Adipose tissue (tissue), 3 donors: ENCODE data around the gene SNORC. TPM values are rescaled to one million over a fixed set of nuclear protein-coding genes. Genes with fewer than 3 reads are reported as not detected.

Source experiments
- H3K27ac ChIP-seq: one replicate; pipeline ENCODE4 v1.5.1; 2013; ENCODE audit warnings: low read depth, low read length
- WGBS, 3 donors: extraction: QIAGEN DNeasy Blood & Tissue Kit; methylation state at CpG; one replicate each; pipeline ENCODE4 v1.1.7; 2013; 5-methylcytosine and 5-hydroxymethylcytosine counted together
- polyA plus RNA-seq, 3 donors: library from polyadenylated mRNA; stranded (reverse); fragments of 200-250 nt; gene quantifications; one replicate each; pipeline ENCODE4 v1.2.3, GENCODE V29; 2013
- donor health status: healthy with polysubstance abuse.
- donor health status: Bipolar disorder and iron deficiency.
- donor health status: healthy.

SNORC gene
- polyA plus RNA-seq, 3 donors: 0.34 to 0.91 (median 0.67) TPM

GRCh38 chr2:232863996-232864395 lies 6.1 kb upstream of the SNORC start:
- WGBS, 3 donors: 93 to 99% (median 96%) methylated on average over 2 of the region's 2 CpGs
- no peak overlapping the region for H3K27ac ChIP-seq

- H3K27ac ChIP-seq: no peak overlapping the region
- 97 to 100% (median 100%) methylated on average over 1 of the region's 1 CpG for WGBS, 3 donors
Measured at GRCh38 chr2:232865165-232865564, 4.9 kb upstream of the SNORC start.

GRCh38 chr2:232866104-232866503 lies 4.0 kb upstream of the SNORC start:
- WGBS, 3 donors: 75 to 89% (median 87%) methylated on average over 4 of the region's 4 CpGs
- H3K27ac ChIP-seq: no peak overlapping the region

DNA sequence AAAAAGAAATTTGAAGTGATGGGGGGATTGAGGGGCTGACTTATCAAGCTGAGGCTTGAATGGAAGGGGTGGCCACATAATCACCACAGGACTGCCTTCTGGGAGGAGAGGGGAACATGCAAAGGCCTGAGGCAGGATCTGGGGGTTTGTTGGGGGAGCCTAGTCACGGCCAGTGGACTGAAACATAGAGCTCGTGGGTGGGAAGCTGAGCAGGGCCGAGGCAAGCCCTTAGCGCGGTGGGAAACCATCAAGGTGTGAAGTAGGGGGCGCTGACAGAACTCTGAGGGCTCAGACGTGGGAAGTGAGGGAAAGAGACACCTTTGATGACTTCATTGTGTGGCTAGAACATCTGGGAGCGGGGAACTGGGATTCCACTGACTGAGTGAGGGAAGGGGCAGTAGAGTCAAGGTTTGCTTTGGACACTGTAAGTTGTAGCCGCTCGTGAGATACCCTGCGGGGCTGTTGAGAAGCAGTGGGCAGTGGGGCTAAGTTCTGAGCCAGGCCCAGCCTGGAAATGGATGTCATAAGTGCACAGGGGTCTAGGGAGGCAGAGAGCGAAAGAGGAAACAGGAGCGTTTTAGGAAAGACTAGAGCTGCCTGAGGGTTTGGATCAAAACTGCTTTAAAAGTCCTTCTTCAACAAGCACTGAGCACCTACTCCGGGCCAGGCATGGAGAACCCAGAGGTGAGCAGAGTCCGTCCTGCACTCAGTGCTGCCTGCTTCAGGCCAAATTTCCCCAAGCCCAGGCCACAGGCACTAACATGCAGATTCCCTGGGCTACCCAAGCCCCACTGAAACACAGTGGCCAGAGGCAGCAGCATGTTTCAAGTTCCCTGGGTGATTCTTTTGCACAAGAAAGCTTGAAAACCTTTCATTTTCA lies 686 bp upstream of the SNORC start:
- no peak overlapping the region for H3K27ac ChIP-seq
- WGBS, 3 donors: 70 to 74% (median 74%) methylated on average over 15 of the region's 15 CpGs

DNA sequence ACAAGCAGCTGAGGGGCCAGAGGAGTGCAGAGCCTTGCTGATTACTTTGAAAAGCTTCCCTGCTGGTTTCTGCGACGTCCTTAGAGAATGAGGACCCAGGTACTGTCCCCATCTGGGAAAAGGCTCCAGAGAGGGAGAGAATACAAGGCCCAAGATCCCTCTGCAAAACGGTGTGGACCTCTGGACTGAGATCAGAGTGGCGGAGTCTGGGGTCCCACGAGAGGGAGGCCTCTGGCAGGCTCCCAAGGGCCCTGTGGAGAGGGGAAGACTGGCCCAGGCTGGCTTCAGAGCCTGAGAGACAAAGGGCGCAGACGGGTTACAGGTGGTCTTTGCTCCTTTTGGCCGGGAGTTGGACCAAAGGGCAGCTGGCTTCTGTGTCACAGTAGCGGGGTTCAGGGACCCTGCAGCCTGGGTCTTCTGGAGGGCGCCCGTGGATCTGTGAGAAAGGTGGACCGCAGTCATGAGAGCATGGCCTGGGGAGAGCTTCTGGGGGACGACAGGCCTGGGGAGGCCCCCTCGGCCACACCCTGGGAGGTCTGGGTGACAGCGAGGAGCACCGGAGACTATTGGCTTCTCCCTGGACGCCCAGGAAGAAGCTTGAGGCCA lies 805 bp downstream of the SNORC start:
- WGBS, 3 donors: 84 to 85% (median 85%) methylated on average over 17 of the region's 17 CpGs

DNA sequence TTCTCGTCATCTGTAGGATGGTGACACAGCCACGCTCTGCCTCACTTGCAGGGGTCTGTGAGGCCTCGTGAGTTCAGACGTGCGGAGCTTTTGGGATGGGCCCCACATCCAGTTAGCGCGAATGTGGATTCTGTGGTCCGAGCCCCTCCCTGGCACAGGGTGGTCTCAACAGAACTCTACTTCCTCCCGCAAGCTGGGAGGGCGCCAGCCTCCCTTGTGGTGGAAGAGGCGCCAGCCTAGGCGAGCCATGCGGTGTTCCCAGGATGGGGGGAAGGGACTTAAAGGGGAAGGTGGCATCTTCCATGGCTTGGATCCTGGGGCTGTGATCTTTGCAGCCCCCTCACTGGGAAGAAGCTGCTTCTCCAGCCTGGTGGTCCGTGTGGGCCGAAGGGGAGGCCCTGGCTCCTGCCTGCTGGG lies 1.4 kb downstream of the SNORC start:
- no peak overlapping the region for H3K27ac ChIP-seq
- 62 to 89% (median 66%) methylated on average over 14 to 15 of the region's 15 CpGs for WGBS, 3 donors

More for the DNA sequence above, 805 bp downstream of the SNORC start:
- no peak overlapping the region for H3K27ac ChIP-seq

DNA sequence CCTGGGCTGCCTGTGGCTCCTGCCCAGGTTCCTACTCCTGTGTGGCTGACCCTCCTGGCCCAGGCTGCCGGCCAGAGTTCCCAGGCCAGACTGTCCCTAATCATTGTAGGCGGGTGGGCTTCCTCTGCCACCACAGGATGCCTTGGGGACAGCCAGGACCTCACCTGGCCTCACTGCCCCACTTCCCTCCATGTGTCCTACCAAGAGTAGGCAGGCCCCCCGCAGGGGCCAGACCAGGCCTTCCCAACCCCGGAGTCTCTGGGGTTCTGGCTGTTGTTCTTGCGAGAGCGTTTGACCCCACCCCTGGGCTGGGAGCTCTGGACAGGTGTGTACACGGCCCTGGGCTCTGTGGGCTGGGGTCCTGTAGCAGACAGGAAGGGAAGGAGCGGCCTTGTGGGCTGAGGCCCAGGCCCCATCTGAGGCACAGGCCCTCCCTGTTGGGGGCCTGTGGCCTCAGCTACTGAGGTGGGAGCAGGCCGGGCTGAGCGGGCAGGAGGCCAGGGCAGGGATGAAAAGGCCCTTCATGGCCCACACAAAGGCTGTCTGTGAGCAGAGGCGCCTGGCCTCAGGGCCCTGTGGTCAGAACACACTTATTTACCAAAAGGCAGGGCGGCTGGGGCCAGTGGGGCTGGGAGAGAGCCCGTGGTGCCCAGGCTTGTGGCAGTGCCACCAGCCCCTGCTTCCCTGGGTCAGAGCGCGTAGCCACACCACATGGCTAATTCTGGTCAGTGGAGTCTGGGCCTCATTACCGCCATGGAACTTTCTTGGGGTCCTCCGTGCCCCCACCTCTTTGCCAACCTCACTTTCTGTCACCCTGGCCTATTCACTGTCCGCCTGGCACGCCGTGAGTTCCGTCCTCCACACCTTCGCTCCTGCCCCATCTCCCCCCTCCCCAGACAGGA lies 2.0 kb downstream of the SNORC start:
- H3K27ac ChIP-seq: no peak overlapping the region
- 85 to 91% (median 85%) methylated on average over 22 of the region's 22 CpGs for WGBS, 3 donors

GRCh38 chr2:232872826-232873225 lies 2.8 kb downstream of the SNORC start:
- no peak overlapping the region for H3K27ac ChIP-seq
- WGBS, 3 donors: 89 to 93% (median 91%) methylated on average over 9 of the region's 9 CpGs

DNA sequence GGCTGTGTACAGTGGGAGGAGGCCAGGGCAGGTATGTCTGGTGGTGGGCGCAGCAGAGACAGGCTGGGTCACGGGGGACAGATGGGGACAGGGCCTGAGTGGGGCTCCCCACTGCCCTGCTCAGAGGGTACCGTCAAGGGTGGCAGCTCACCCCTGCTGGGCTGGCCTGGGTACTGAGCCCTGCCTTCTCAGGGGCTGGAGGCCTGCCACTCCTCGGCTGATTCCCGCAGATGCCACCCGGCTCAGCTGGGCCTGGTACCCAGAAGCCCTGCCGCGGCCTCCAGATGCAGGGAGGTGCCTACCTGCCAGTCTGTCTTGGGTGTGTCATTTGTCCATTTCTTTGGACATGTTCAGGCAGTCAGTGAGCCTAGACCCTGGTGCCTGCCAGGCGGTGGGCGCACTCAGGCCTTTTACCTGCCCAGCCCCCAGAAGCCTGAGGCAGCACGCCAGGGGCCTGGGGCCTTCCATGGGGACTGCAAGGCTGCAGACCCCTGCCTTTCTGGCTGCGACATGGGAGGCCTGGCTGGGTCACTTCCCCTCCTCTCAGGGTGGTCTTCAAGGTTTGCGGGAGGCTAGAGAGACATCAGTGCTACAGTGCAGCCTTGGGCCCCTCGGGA lies 3.3 kb downstream of the SNORC start:
- WGBS, 3 donors: 94 to 97% (median 95%) methylated on average over 11 to 14 of the region's 14 CpGs
- H3K27ac ChIP-seq: no peak overlapping the region

DNA sequence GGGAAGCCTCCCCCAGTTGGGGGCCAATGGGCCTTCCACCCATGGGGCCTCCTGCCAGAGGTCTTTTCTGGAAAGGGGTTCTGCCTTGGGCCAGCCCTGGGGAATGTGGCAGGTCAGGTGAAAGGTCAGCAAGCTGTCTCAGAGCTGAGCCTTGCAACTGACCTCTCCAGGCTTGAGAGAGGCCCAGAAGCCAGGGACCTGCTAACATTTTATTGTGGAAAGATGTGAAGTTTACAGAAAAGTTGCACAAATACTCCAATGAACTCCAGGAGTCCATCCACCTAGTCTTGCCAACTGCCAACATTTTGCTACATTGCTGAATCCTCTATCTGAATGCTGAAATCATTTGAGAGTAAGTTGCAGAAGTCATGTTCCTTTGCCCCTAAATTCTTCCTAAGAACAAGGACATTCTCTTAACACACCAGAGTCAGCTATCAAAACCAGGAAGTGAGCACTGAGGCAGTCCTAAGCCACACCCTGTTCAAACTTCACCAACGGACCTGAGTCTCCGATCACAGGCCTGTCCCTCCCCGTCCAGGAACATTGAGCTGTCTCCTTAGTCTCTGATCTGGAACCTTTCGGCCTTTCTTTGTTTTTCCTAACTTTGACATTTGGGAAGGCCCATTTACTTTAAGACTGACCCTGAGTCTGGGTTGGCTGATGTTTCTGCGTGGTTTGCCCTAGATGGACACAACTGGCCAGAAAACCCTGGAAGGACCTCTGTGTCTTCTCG lies 4.0 kb downstream of the SNORC start:
- no peak overlapping the region for H3K27ac ChIP-seq
- WGBS, 3 donors: 70 to 84% (median 80%) methylated on average over 6 of the region's 6 CpGs

- H3K27ac ChIP-seq: no peak overlapping the region
- WGBS, 3 donors: 93 to 96% (median 94%) methylated on average over 16 of the region's 16 CpGs
Measured at GRCh38 chr2:232874677-232875223, 4.7 kb downstream of the SNORC start.

DNA sequence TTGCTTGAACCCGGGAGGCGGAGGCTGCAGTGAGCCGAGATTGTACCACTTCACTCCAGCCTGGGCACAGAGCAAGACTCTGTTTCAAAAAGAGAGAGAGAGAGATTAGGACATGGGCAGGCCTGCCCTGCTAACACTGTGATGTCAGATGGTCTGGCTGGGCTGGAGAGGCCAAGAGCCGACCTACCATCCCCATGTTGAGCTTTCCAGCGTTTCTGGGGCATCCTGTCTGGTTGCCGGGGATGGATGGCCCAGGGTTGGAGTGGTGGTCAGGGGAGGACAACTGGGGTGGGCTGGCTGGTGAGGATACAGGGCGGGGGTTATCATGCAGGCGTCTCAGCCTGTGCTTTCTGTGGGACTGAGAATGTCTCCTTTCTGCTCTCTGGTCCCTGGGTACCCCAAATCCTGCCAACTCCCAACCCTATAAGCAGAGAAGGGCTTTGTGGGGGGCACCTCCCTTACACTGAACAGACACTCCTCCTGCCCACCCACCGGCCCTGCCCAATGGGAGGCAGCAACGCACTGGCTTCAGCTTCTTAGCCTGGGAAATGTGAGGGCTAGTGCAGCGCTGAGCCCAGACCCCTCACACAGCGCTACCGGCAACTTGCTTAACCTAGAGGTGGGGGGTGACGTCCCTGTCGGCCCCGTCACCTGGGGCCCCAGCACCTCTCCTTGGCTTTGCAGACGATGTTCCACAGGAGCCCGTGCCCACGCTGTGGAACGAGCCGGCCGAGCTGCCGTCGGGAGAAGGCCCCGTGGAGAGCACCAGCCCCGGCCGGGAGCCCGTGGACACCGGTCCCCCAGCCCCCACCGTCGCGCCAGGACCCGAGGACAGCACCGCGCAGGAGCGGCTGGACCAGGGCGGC lies 5.4 kb downstream of the SNORC start:
- WGBS, 3 donors: 21 to 26% (median 24%) methylated on average over 30 to 37 of the region's 37 CpGs

DNA sequence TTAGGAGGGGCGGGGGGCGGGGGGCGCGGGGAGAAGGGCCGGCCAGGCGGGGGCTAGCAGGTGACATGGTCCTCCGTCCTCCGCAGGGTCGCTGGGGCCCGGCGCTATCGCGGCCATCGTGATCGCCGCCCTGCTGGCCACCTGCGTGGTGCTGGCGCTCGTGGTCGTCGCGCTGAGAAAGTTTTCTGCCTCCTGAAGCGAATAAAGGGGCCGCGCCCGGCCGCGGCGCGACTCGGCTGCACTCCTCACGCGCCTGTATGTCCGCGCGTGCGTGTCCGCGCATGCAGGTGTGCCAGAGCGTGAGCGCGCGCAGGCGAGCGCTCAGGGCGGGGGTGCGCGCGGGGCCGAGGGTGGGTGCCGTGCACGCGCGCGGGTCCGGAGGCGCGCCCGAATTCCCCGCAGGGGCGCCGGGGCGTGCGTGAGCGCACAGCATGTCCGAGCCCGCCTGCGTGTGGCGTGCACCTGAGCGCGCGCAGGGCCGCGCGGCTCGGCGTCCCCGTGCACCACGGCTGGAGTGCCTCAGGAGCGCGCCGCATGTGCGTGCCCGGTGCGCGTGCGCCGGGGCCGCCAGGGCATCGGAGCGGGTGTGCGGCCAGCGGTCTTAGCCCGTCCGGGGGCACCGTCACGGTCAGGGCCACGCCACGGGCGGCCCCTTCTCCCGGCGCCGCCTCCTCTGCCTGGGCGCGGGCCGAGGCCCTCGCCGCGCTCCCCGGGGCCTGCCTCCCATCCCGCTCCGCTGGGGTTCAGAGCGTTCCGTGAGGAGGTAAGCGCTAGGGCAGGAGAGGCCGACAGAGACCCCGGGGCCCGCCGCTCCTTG lies 6.3 kb downstream of the SNORC start:
- WGBS, 3 donors: 0 to 2% (median 1%) methylated on average over 84 to 118 of the region's 119 CpGs
- H3K27ac ChIP-seq: no peak overlapping the region

More for the DNA sequence above, 5.4 kb downstream of the SNORC start:
- no peak overlapping the region for H3K27ac ChIP-seq

- no peak overlapping the region for H3K27ac ChIP-seq
- 23 to 40% (median 23%) methylated on average over 17 to 21 of the region's 21 CpGs for WGBS, 3 donors
Measured at GRCh38 chr2:232876978-232877441, 6.9 kb downstream of the SNORC start.

DNA sequence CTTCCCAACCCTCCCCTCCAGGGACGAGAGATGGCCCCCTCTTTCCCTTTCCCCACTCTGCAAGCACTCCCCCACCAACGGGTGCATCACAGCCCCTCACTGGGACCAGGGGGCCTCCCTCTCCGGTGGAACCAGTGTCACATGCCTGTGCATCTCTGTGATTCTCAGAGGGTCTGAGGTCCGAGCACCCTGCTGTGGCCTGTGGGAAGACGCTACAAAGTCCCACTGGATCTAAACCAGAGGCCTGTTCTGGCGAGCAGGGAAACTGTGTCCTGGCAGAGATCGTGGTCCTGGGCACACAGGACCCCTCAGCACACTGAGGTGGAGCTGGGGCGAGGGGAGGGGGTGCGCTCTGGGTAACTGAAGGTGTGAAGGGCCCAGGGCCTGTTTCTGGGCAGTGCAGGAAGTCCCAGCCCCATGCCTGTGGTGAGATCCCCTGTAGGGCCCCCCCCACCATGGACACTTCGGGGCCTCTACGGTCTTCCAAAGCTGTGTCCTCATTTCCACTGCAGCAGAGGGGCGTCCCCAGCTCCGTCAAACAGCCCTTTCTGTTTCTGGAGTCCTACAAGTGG lies 8.0 kb downstream of the SNORC start:
- 93 to 97% (median 97%) methylated on average over 13 of the region's 13 CpGs for WGBS, 3 donors
- no peak overlapping the region for H3K27ac ChIP-seq
